Measurements from ENCODE around the gene SIDT1.

Gene SIDT1

GRCh38 chr3:113531826-113532697 lies at the start of gene SIDT1:
Gene SIDT1 (plus strand): TSS chr3:113532555. CDS start chr3:113533022, 467 bp downstream.
- DNase-seq (ENCODE audit: low read depth, low spot score), result peak; percentile 43

- DNase-seq (ENCODE audit: low read depth, low spot score), result no peak
These were observed 47.2 kb upstream of the SIDT1 start for GRCh38 chr3:113485161-113485609.

GRCh38 chr3:113495035-113495434 lies 37.3 kb upstream of the SIDT1 start:
- DNase-seq (ENCODE audit: low read depth, low spot score), result no peak

GRCh38 chr3:113496924-113497323 lies 35.4 kb upstream of the SIDT1 start:
- no peak for DNase-seq (ENCODE audit: low read depth, low spot score)

- no peak for DNase-seq (ENCODE audit: low read depth, low spot score)
These were observed 33.9 kb upstream of the SIDT1 start for GRCh38 chr3:113498221-113499005.

GRCh38 chr3:113499081-113499480 lies 33.3 kb upstream of the SIDT1 start:
- no peak for DNase-seq (ENCODE audit: low read depth, low spot score)

- DNase-seq (ENCODE audit: low read depth, low spot score), result no peak
These were observed 30.8 kb upstream of the SIDT1 start for GRCh38 chr3:113501597-113501996.

GRCh38 chr3:113505867-113506266 lies 26.5 kb upstream of the SIDT1 start:
- no peak for DNase-seq (ENCODE audit: low read depth, low spot score)

GRCh38 chr3:113507501-113508067 lies 24.8 kb upstream of the SIDT1 start:
- DNase-seq (ENCODE audit: low read depth, low spot score), result no peak

GRCh38 chr3:113508966-113509365 lies 23.4 kb upstream of the SIDT1 start:
- DNase-seq (ENCODE audit: low read depth, low spot score), result no peak

GRCh38 chr3:113514265-113514769 lies 18.0 kb upstream of the SIDT1 start:
- no peak for DNase-seq (ENCODE audit: low read depth, low spot score)

- DNase-seq (ENCODE audit: low read depth, low spot score), result no peak
These were observed 16.2 kb upstream of the SIDT1 start for GRCh38 chr3:113516115-113516505.

- no peak for DNase-seq (ENCODE audit: low read depth, low spot score)
These were observed 10.4 kb upstream of the SIDT1 start for GRCh38 chr3:113521981-113522380.

GRCh38 chr3:113523241-113523640 lies 9.1 kb upstream of the SIDT1 start:
- no peak for DNase-seq (ENCODE audit: low read depth, low spot score)

GRCh38 chr3:113532698-113533533 lies 561 bp downstream of the SIDT1 start:
- DNase-seq (ENCODE audit: low read depth, low spot score), result no peak

GRCh38 chr3:113533534-113533892 lies 1.2 kb downstream of the SIDT1 start:
- DNase-seq (ENCODE audit: low read depth, low spot score), result no peak

GRCh38 chr3:113534365-113534764 lies 2.0 kb downstream of the SIDT1 start:
- no peak for DNase-seq (ENCODE audit: low read depth, low spot score)

- no peak for DNase-seq (ENCODE audit: low read depth, low spot score)
These were observed 3.5 kb downstream of the SIDT1 start for GRCh38 chr3:113535898-113536297.

- DNase-seq (ENCODE audit: low read depth, low spot score), result no peak
These were observed 4.3 kb downstream of the SIDT1 start for GRCh38 chr3:113536627-113537101.

- DNase-seq (ENCODE audit: low read depth, low spot score), result no peak
These were observed 4.8 kb downstream of the SIDT1 start for GRCh38 chr3:113537155-113537554.

GRCh38 chr3:113541519-113541918 lies 9.2 kb downstream of the SIDT1 start:
- no peak for DNase-seq (ENCODE audit: low read depth, low spot score)

All from activated CD4-positive, CD25-positive, alpha-beta regulatory T cell treated with anti-CD3 and anti-CD28 coated beads, Interleukin-2, amount 50 U/mL, for 16 hours (primary cell).